HFFc6 (cell line): ENCODE results near the gene PDE6H. TPM values are rescaled to one million over a fixed set of nuclear protein-coding genes. Genes with fewer than 3 reads are reported as not detected.

Experiments
- DNase-seq: peaks from one replicate; pipeline ENCODE4 v3.0.0-alpha.2; 2018
- H3K27ac Mint-ChIP-seq: 2 replicates; pipeline ENCODE4 v1.8.0; 2020; ENCODE audit warnings: mild to moderate bottlenecking, mixed read lengths
- H3K27me3 Mint-ChIP-seq: 2 replicates; pipeline ENCODE4 v1.8.0; 2021; ENCODE audit warnings: mild to moderate bottlenecking, moderate library complexity, mixed read lengths; ENCODE audit not compliant: insufficient read depth
- H3K36me3 Mint-ChIP-seq: 2 replicates; pipeline ENCODE4 v1.8.0; 2021; ENCODE audit warnings: low read depth, mixed read lengths
- H3K4me1 Mint-ChIP-seq: 2 replicates; pipeline ENCODE4 v1.8.0; 2020; ENCODE audit warnings: low read depth, mixed read lengths
- H3K4me3 Mint-ChIP-seq: 2 replicates; pipeline ENCODE4 v1.8.0; 2020; ENCODE audit warnings: mild to moderate bottlenecking, moderate library complexity, mixed read lengths
- H3K9me3 Mint-ChIP-seq: 2 replicates; pipeline ENCODE4 v1.8.0; 2020; ENCODE audit warnings: mild to moderate bottlenecking, mixed read lengths
- total RNA-seq, 6 experiments: library from RNA; stranded (reverse); fragmentation: NEBNext Ultra II Directional; extraction: Animal tissue kit (Norgen Biotek cat#: 25700); gene quantifications; 2 replicates in 1 of 6; 3 replicates in 5 of 6; pipeline ENCODE4 v1.2.3, GENCODE V29; 2021
- TF ChIP-seq, protein P1 (sequence below): fragments of 200-600 bp; sonication (generic); IDR thresholded peaks from 2 replicates; pipeline ENCODE4 v1.5.0; 2021; ENCODE audit warnings: antibody characterized with exemption, mild to moderate bottlenecking

PDE6H gene
- total RNA-seq, 6 experiments from 2014 or later: not detected

DNA sequence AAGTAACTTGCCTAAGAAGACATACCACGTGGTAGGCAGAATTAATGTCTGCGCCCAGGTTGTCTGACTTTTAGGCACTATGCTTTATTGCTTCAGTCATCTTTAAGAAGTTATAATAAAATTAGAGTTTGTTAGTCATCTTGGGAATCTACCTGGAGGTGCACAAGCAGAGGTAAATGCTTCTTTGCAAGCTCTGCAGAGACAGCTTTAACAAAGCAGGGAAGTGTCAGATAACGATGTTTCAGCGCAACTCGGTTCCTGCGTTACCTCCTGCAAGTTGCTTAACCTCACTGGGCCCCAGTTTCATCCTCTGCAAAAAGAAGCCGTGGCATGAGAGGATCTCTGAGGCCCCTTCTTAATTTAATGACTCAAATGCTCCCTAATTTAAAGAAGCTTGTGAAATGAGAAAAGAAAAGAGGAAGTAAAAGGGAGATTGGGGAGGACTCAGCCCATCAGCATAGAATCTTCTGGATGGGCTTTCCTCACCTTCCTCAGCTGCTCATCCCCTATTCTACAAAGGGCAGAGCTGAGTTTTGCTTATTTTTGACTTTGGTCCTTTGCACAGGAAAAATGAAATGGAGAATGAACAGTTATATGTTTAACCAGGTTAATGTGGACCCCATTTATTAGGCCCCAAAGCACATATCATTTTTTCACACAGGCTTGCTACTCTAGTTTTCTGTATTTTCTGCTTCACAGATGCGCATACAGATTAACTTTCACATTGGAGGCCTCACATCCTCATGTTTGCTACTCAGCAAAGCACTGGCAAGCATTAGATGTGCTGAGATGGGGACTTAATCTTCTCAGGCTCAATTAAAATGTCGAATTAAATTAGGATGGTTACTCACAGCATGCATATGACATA lies 16.6 kb upstream of the PDE6H start:
- Mint-ChIP-seq H3K9me3 (no peaks in the 10 kb centered on the region), H3K27ac (no peak overlapping the region), H3K36me3 (no peaks in the 10 kb centered on the region), H3K27me3 (peaks cover 5% of the 10 kb centered on the region), H3K4me1 (peaks cover 30% of the 10 kb centered on the region), H3K4me3 (no peak overlapping the region)
- TF ChIP-seq, protein P1, sequence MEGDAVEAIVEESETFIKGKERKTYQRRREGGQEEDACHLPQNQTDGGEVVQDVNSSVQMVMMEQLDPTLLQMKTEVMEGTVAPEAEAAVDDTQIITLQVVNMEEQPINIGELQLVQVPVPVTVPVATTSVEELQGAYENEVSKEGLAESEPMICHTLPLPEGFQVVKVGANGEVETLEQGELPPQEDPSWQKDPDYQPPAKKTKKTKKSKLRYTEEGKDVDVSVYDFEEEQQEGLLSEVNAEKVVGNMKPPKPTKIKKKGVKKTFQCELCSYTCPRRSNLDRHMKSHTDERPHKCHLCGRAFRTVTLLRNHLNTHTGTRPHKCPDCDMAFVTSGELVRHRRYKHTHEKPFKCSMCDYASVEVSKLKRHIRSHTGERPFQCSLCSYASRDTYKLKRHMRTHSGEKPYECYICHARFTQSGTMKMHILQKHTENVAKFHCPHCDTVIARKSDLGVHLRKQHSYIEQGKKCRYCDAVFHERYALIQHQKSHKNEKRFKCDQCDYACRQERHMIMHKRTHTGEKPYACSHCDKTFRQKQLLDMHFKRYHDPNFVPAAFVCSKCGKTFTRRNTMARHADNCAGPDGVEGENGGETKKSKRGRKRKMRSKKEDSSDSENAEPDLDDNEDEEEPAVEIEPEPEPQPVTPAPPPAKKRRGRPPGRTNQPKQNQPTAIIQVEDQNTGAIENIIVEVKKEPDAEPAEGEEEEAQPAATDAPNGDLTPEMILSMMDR: no peak
- no peak for DNase-seq

DNA sequence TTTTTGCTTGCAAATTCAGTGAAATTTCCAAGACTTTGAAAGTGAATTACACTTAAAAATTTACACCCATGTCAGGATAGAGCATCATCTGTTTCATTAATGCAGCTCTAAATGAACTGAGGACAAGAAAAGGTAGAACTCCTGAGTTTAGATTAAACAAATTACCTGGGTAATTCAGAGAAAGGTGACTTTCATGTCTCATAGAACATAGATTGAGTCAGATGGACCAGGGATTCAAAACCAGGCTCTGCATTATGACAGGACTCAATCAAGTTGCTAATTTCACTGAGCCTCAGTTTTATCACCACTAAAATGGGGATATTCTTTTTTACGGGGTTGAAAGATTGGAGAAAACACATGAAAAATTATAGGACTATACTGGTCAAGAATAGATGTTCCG lies 15.9 kb upstream of the PDE6H start:
- Mint-ChIP-seq H3K4me1 (peaks cover 28% of the 10 kb centered on the region), H3K27me3 (peaks cover 5% of the 10 kb centered on the region), H3K4me3 (no peak overlapping the region), H3K36me3 (no peaks in the 10 kb centered on the region), H3K27ac (no peak overlapping the region), H3K9me3 (no peaks in the 10 kb centered on the region)
- DNase-seq: no peak
- TF ChIP-seq, protein P1: no peak

DNA sequence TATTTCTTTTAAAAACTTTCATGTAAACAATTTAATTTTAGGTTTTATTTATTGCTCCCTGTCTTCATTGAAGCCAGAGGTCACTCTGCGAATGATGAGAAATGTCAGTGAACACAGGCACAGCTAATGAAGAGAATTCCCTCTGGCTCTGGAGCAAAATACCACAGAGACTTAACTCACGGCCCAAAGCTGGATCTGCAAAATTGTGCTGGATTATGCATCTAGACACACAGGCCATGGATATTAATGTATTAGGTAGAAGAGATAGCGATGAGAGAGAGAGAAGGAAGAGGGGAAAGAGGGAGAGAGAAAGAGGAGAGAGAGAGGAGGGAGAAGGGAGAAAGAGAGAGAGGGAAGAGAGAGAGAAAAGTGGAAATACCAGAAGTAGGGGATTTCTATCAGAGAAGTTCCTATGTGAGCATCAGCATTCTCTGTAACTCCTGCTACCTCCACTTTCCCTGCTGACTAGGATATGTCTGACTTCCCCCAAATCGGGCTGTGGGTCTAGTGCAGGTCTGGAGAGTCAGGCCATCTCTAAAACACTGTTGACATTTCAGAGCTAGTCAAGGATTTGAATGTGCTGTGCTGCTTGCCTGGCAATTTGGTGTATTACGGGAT lies 15.2 kb upstream of the PDE6H start:
- Mint-ChIP-seq H3K36me3 (no peaks in the 10 kb centered on the region), H3K4me1 (peaks cover 20% of the 10 kb centered on the region), H3K27me3 (peaks cover 5% of the 10 kb centered on the region), H3K9me3 (no peaks in the 10 kb centered on the region), H3K27ac (no peak overlapping the region), H3K4me3 (no peak overlapping the region)
- no peak for DNase-seq
- TF ChIP-seq, protein P1: no peak

DNA sequence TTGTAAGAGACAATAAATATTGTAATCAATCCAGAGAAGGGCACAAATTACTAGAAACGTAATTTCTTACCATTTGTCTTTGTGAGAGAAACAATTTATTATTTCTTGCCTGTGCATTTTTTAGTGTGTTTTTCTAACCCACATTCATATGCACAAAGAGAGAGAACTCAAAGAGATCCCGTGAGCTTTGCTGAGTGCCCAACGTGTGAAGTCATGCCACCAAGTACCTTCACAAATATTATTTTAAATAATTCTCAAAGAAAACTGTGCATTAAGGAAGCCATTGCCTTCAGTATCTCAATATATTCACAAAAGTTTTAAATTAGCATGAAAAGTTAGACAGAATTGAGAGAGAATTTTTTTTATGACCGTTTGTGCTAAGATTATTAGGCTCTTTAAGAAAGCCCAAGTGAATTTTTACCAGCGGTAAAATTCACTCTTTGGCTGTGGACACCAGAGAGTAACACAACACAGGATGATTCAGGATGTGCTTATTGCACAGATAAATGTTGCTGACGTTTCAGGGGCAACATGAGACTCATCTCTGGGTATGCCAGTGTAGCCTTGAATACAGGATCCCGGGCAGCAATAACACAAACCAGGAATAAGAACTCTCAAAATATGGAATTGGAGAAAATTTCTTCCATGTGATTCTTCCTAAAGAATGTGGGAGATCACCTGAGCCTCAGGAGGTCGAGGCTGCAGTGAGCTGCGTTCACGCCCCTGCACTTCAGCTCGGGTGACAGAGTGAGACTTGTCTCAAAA lies 14.3 kb upstream of the PDE6H start:
- peaks cover 5% of the 10 kb centered on the region for H3K27me3 Mint-ChIP-seq
- no peak for DNase-seq
- TF ChIP-seq, protein P1: no peak
- no peak overlapping the region for H3K4me3 Mint-ChIP-seq
- H3K27ac Mint-ChIP-seq: no peak overlapping the region
- peaks cover 14% of the 10 kb centered on the region for H3K4me1 Mint-ChIP-seq
- no peaks in the 10 kb centered on the region for H3K9me3 Mint-ChIP-seq
- H3K36me3 Mint-ChIP-seq: no peaks in the 10 kb centered on the region

DNA sequence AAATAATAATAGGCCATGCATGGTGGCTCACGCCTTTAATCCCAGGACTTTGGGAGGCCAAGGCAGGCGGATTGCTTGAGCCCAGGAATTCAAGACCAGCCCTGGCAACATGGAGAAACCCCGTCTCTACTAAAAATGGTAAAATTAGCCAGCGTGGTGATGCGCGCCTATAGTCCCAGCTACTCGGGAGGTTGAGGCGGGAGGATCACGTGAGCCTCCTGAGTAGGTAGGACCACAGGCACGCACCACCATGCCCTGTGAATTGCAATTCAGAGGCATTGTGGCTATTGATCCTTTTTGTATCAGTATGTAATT lies 13.8 kb upstream of the PDE6H start:
- no peak overlapping the region for H3K27ac Mint-ChIP-seq
- H3K36me3 Mint-ChIP-seq: no peaks in the 10 kb centered on the region
- TF ChIP-seq, protein P1: no peak
- DNase-seq: no peak
- H3K9me3 Mint-ChIP-seq: no peaks in the 10 kb centered on the region
- peaks cover 14% of the 10 kb centered on the region for H3K4me1 Mint-ChIP-seq
- H3K27me3 Mint-ChIP-seq: peaks cover 5% of the 10 kb centered on the region
- H3K4me3 Mint-ChIP-seq: no peak overlapping the region
